ENCODE measurements around the gene APLF.
"Not testable (repeated sequence)": the region's sequence is repeated elsewhere in the genome, so short reads cannot be mapped to it uniquely, and the experiment has no call there.

The APLF gene

DNA sequence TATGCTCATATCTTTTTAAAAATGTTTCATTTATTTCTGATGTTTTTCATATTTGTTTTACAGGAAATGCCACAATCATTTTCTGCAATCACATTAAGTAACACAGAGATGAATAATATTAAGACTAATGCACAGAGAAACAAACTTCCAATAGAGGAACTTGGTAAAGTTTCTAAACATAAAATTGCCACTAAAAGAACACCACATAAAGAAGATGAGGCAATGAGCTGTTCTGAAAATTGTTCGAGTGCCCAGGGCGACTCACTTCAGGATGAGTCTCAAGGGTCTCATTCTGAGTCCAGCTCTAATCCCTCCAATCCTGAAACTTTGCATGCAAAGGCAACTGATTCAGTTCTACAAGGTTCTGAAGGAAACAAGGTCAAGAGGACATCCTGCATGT lies 70.4 kb downstream of the APLF start:
- DNase-seq, result no peak

GRCh38 chr2:68544811-68545210 lies 77.4 kb downstream of the APLF start:
- no peak for DNase-seq

- DNase-seq, result no peak
Observed at GRCh38 chr2:68548396-68548795, 81.0 kb downstream of the APLF start.

DNA sequence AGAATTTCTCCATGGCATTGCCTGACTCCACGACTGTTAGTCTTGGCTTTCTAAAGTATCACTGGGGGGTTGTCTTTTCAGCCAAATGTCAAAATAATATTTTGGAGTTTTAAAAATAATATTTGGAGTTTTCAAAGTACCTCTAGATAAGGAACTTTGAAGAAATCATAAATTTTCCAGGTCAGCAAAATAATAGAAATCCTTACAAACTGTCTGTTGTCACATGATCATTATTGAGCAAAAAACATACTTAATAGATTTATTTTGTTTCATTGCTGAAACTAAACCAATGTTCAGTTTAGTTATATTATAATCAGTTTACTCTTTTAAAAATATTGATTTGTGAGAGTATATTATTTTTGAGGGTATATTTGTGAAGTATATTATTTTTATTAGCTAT lies 85.7 kb downstream of the APLF start:
- DNase-seq, result no peak

GRCh38 chr2:68555425-68556206 lies 88.2 kb downstream of the APLF start:
- DNase-seq, result not testable (repeated sequence)

DNA sequence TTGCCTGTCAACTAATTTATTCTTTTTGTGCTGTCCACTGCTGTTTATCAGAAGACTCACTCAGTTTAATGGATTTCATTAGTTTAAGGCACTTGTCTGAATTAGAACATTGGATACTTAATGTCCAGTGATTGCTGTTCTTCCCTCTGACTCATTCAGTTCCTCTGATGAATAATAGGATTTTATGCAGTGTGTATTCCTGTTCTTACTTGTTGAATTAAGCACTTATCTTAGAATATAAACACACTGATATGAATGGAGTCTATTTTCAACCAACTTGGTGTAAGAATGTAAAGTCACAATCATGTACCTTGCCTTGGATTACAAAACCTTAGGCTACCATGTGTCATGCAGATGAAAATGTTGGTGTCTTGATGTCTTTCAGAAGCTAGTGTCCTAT lies 89.0 kb downstream of the APLF start:
- DNase-seq, result no peak

- DNase-seq, result no peak
Observed at GRCh38 chr2:68558576-68558975, 91.2 kb downstream of the APLF start.

DNA sequence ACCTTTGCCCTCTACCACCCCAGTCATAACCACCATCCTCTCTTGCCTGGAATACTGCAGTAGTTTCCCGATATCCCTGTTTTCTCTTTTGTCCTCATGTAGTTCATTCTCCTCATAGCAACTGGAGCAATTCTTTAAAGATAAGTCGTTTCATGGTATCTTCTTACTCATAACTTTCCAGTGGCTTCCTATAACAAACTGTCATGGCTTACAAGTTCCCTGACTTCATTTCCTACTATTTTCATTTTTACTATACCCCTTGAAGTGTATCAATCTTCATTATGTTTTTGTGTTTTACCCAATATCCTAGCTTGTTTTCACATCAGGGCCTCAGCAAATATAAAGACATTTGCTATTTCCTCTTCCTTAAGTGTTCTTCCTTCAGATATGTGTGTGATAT lies 92.3 kb downstream of the APLF start:
- DNase-seq, result no peak

- DNase-seq, result no peak
Observed at GRCh38 chr2:68560545-68560944, 93.2 kb downstream of the APLF start.

- DNase-seq, result no peak
Observed at GRCh38 chr2:68561372-68561771, 94.0 kb downstream of the APLF start.

DNA sequence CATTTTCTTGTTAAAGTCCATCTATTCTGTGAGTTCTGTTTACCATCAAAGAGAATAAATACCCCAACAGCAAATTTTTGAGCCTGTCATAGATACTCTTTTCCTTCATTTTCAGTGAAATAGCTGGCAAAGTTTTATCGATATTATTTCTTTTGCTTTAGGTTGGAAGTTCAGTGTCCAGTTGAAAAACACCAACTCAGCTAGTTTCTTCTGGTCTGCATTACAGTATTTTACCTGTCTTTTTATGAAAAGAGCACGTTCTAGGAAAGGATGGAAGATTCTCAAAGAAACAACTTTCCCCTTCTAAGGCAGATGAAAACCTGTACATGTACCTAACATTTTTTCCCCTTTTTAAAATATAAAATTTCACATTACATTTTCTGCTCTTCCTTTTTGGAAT lies 95.5 kb downstream of the APLF start:
- no peak for DNase-seq

DNA sequence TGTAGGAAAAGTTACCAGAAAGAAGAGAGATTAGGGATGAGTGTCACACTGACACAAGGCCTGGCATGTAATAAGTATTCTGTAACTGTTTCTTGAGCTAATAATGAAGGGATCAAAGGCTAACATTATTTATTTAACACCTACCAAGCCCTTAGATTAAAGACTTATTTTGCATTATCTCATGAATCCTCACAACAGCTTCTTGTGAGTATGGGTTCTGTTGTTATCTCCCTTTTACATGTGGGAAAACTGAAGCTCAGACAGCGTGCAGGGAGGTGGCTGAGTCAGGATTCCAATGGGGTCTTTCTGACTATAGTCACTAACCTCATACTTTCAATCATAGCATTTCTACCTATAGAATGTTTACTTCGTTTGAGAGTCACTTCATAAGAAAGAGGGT lies 97.0 kb downstream of the APLF start:
- DNase-seq, result no peak

DNA sequence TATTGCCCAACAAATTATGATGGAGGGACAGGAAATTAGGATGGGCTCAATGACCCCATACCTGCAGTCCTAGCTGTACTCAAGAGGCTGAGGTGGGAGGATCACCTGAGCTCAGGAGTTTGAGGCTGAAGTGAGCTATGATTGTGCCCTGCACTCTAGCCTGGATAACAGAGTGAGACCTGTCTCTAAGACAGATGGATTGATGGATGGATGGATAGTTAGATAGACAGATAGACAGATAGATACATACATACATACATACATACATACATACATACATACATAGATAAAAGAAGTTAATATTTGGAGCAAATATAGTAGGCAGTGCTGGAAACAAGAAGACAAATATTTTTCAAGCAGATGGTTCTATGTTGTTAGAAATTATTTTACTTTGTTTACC lies 97.9 kb downstream of the APLF start:
- DNase-seq, result no peak

DNA sequence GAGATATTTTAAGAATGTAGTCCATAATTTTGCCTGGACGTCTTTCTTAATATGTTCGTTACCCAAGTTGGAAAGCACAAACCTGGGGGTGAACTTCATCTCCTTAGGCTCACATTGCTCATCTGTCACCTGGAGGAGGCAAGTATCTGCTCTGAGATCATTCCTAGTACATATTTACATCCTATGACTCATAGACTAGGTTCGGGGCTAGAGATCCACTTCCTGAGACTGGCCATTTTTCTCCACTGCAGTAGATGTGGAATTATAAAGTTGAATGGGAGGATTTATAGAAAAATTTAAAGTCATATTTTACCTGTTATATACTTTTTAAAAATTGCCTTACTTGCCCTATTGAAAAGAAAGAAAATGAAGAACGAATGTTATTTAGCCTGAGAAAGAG lies 98.5 kb downstream of the APLF start:
- DNase-seq, result no peak

GRCh38 chr2:68566362-68566761 lies 99.0 kb downstream of the APLF start:
- DNase-seq, result no peak

- no peak for DNase-seq
Observed at GRCh38 chr2:68568116-68568515, 100.7 kb downstream of the APLF start.

GRCh38 chr2:68569604-68570003 lies 102.2 kb downstream of the APLF start:
- no peak for DNase-seq

DNA sequence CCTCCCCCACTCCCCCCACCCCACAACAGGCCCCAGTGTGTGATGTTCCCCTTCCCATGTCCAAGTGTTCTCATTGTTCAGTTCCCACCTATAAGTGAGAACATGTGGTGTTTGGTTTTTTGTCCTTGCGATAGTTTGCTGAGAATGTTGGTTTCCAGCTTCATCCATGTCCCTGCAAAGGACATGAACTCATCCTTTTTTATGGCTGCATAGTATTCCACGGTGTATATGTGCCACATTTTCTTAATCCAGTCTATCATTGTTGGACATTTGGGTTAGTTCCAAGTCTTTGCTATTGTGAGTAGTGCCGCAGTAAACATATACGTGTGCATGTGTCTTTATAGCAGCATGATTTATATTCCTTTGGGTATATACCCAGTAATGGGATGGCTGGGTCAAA lies 103.0 kb downstream of the APLF start:
- not testable (repeated sequence) for DNase-seq

DNA sequence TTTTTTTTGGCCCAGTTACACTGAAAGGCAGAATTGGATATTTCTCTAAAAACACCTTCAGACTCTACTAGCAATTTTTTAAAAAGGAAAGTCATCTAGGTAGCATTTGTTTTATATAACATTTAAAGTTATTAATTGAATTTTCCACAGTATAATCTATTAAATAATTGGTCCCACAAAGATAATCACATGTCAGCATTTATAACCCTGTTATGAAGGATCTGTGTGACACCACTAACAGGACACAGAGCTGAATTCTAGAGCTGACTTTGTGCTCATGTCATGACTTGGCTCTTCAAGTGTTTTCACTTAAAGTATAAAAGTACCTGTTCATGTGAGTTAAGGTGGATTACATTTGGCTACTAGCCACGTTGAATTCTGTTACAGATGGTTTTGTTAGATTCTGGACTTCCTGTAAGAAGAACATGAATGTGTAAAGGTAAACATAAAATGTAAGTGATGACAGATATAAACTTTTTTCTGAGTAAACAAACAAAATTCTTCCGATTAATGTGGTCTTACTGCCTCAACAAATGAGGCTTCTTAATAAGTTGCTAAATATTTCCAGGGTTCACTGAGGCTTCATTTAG lies 106.9 kb downstream of the APLF start:
- DNase-seq, result no peak

- no peak for DNase-seq
Observed at GRCh38 chr2:68577183-68577582, 109.8 kb downstream of the APLF start.

DNA sequence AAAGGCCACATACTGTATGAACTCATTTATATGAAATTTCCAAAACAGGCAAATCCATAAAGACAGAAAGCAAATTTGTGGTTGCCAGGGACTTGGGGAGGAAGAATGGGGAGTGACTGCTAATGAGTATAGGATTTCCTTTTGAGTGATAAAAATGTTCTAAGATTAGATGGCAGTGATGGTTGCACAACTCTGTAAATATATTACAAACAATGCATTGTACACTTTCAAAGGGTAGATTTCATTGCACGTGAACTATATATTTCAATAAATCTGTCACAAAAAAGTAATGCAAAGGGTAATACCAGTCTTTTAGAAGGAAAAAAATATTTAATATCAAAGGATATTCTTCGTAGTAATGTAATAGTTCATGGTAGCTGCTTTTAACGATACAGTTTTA lies 112.3 kb downstream of the APLF start:
- no peak for DNase-seq

DNA sequence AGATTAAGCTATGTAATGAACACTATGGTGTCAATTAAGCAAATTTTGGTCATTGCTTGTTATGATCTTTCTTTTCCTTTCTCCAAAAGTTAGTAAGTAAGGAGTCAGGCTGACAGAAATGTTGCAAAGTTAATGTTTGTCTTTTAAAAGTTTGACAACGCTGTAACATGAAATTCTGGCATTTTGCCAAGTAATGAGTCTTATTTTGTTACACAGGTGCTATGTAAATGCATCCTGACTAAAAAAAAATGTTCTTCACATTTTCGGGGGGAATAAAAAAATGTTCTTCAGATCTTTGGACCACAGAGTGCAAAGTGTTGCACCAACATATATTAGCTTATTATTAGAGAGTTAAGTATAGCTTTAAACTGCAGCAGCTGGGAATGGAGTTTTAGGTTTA lies 121.2 kb downstream of the APLF start:
- no peak for DNase-seq

- DNase-seq, result no peak
Observed at GRCh38 chr2:68589963-68590362, 122.6 kb downstream of the APLF start.

DNA sequence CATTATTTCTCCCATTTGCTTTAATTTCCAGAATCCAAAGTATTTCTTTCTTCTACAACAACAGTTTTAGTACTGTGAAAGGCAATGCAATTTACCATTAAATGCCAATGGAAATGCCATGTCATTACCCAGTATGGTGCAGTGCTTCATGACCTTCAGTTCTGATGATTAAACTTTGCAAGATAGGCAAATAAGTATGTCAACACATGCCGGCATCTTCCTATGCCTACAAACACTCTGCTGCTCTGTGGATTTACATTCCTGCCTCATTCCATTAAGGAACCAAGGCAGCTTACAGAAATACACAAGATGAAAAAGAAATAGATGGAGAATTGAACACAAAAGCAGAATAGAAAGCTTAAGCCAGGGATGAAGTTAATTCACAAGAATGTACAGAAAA lies 123.3 kb downstream of the APLF start:
- no peak for DNase-seq

GRCh38 chr2:68591225-68591624 lies 123.8 kb downstream of the APLF start:
- DNase-seq, result no peak

Data from DMS79 (cell line).